ENCODE results near the gene SLC22A3. TPM values are rescaled to one million over a fixed set of nuclear protein-coding genes. Genes with fewer than 3 reads are reported as not detected.

SLC22A3 gene
- total RNA-seq, 1 donor, result 0.72 TPM

DNA sequence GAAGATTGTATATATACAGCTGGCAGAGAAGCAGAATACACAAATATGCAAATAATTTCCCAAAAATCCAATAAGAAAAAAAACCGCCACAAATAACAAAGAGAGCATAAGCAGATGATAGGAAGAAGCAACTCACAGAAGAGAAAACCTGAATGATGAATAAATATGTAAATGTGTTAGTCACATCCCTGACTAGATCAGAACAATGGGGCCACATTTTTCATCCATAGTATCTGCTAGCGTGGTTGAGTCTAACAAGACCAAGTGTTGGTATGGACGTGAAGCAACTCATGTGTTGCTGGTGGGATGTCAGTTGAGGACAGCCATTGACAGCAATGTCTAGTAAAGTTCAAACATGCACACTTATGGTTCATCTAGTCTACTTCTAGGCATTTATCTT lies 3.9 kb upstream of the SLC22A3 start:
- TF ChIP-seq, protein P1, sequence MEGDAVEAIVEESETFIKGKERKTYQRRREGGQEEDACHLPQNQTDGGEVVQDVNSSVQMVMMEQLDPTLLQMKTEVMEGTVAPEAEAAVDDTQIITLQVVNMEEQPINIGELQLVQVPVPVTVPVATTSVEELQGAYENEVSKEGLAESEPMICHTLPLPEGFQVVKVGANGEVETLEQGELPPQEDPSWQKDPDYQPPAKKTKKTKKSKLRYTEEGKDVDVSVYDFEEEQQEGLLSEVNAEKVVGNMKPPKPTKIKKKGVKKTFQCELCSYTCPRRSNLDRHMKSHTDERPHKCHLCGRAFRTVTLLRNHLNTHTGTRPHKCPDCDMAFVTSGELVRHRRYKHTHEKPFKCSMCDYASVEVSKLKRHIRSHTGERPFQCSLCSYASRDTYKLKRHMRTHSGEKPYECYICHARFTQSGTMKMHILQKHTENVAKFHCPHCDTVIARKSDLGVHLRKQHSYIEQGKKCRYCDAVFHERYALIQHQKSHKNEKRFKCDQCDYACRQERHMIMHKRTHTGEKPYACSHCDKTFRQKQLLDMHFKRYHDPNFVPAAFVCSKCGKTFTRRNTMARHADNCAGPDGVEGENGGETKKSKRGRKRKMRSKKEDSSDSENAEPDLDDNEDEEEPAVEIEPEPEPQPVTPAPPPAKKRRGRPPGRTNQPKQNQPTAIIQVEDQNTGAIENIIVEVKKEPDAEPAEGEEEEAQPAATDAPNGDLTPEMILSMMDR (IDR thresholded peaks at IDR 0.05; ENCODE audit: insufficient read depth, low read length), result no peak
- H3K4me3 ChIP-seq (ENCODE audit: low read depth, low read length), result no peak overlapping the region
- no peak for DNase-seq (ENCODE audit: low read depth)

DNA sequence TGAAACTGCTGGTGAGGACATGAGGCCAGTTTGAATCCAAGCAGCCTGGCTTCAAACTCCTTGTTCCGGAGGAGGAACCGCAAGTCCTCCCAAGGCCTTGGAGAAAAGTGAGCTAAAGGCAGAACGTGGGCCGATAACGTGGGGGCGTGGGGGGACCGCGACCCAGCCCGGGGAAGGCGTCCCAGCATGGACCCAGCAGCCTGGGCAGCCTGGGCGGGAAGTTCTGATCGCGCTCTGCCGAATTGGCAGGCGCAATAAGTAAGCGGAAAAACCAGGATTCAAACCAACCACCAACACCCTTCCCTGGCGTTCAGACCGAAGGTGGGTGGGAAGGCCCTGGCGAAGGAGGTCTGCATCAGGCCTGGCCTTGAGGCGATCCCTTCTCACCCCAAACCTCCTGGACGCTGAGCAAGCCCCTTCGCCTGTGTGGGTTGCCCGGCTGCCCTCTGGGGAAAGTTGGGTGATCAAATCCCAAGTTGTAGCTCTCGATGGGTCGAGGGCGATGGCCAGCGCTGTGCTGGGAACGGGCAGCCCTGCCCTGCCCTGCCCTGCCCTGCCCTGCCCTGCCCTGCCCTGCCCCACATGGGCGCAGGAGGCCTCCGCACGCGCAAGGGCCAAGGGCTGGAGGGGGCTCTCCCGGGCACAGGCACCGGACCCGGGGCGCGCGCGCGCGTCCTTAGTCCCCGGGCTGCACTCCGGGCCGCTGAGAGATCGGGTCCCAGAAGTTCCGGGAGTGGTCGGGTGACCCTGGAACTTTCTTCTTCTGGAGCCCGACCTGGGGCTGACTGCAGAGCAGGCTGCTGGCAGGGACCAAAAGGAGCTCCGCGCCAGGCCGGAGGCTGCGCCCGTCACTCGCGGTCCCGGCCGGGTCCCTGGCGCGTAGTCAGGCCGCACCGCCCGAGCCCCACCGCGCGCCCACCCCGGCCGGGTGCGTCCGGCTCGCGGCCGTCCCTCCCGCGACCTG lies 637 bp upstream of the SLC22A3 start:
- TF ChIP-seq, protein P1 (IDR thresholded peaks at IDR 0.05; ENCODE audit: insufficient read depth, low read length), result no peak
- DNase-seq (ENCODE audit: low read depth), result no peak
- no peak overlapping the region for H3K4me3 ChIP-seq (ENCODE audit: low read depth, low read length)

DNA sequence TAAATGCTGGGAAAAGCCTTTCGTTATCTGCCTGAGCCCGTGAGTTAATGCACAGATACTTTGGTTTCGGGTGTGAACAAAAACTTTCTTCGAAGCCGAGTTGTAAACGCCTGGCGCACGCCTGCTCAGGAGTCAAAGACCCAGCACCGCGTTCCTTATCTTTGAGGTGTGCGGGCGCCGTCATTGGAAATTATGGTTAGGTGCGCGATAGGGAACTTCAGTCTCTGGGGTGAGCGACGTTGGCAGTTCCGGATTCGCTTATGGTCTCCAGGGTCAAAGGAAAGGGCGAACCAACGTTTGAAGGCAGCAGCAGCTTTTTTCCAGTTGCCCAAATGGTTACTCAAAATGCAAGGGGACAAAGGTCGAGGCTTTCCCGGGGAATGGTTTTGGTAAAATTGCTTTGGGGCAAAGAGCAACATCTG lies 853 bp downstream of the SLC22A3 start:
- H3K4me3 ChIP-seq (ENCODE audit: low read depth, low read length), result peak overlapping the region; percentile 61
- peak; percentile 6 for DNase-seq (ENCODE audit: low read depth)

DNA sequence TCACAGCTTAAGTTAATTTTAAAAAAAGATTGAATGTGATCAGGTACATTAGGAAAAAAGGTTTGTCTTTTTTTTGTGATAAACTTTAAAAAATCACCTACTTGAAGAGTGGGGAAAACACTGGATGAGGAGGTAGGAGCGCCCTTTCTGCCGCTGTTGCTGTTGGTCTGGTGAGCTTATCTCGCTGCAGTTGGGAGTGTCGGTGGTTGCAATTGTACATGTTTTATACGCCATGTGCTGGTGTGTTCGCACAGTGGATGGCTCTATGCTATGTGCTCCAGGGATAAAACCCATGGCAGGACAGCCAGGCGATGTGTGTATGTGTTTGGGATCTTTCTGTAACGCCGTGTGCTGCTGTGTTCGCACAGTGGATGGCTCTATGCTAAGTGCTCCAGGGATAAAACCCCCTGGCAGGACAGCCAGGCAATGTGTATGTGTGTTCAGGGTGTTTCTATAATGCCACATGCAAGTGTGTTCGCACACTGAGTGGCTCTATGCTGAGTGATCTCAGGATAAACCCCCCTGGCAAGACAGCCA lies 1.7 kb downstream of the SLC22A3 start:
- TF ChIP-seq, protein P1 (IDR thresholded peaks at IDR 0.05; ENCODE audit: insufficient read depth, low read length), result no peak
- DNase-seq (ENCODE audit: low read depth), result no peak
- H3K4me3 ChIP-seq (ENCODE audit: low read depth, low read length), result no peak overlapping the region

More for the DNA sequence above, 853 bp downstream of the SLC22A3 start:
- TF ChIP-seq, protein P1 (IDR thresholded peaks at IDR 0.05; ENCODE audit: insufficient read depth, low read length), result no peak

DNA sequence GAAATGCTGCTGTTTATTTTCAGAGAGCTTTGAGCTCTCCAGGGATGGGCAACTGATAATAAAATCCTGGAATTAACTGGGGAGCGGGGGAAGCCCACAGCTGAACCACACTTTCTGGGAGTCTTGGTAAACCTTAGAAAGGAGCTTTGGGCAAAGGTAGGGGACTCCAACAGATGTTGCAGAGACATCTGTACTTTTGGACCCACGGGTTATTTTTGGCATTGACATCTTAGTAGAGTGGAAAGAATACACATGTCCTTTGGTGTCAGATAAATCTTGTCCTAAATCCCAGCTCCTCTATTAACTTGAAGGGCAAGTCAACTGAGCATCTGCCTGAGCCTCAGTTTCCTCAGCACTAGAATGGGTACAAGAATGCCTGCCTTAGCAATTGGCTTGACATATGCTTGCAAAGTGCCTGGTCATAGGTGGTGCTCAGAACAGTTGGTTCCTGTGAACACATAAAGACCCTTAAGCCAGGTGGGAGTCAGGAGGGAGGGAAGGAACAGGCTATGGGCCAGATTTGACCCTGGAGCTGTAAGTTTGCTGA lies 5.8 kb downstream of the SLC22A3 start:
- no peak for DNase-seq (ENCODE audit: low read depth)
- H3K4me3 ChIP-seq (ENCODE audit: low read depth, low read length), result no peak overlapping the region
- TF ChIP-seq, protein P1 (IDR thresholded peaks at IDR 0.05; ENCODE audit: insufficient read depth, low read length), result no peak

DNA sequence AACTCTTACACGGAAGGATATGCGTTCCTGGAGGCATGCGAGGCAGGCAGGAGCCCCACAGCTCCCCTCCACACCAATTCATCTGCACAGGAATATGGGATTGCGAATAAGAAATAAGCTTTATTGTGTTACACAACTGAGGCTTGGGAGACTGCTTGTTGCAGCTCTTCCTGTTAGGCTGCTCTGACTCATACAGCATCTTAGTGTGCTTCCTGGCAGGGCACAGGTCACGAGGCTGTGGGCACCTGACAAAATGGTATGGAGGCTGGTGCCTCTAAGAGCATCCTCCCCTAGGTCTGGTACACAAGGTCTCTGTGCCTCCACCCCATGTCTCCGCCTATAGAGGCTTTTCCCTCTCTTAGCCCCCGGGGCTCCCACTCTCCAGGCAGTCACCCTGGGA lies 6.8 kb downstream of the SLC22A3 start:
- TF ChIP-seq, protein P1 (IDR thresholded peaks at IDR 0.05; ENCODE audit: insufficient read depth, low read length), result no peak
- no peak overlapping the region for H3K4me3 ChIP-seq (ENCODE audit: low read depth, low read length)
- DNase-seq (ENCODE audit: low read depth), result peak; percentile 35

Data from fibroblast of the aortic adventitia (primary cell).